HepG2 (cell line): ENCODE data around the gene AKT3. TPM values are rescaled to one million over a fixed set of nuclear protein-coding genes. Genes with fewer than 3 reads are reported as not detected.

Experiments used
- ATAC-seq: fragments of 200-7000 bp; cut with Tn5 transposase; 3 replicates; pipeline ENCODE4 v1.9.1; 2020; ENCODE audit warnings: mild to moderate bottlenecking, moderate library complexity
- BruUV-seq: library from RNA; stranded (reverse); fragments of 400-500 nt; replicated peaks from 2 replicates; lab custom pipeline; 2021; lab: Mats Ljungman, UMichigan
- CTCF ChIA-PET: fragments of 300-600 bp; formaldehyde crosslinking; extraction: SDS; loops from one replicate; lab custom pipeline; 2021; ENCODE audit warnings: low total read pairs, inconsistent platforms, low intra/inter-chr PET ratio; lab: Yijun Ruan, JAX
- POLR2A ChIA-PET: fragments of 350-600 bp; sonication (Branson Sonifier 250); formaldehyde crosslinking; loops from one replicate; lab custom pipeline; 2020; ENCODE audit warnings: antibody characterized with exemption, inconsistent platforms; lab: Yijun Ruan, JAX
- DNase-seq: peaks from one replicate; pipeline ENCODE4 v3.0.0-alpha.2; 2015; ENCODE audit warnings: low spot score
- FAIRE-seq: peaks from 3 replicates; lab custom pipeline; 2011; peaks lifted over from hg19 to GRCh38; lab: Jason Lieb, UNC
- H2AFZ ChIP-seq: one replicate; pipeline ENCODE4 v1.6.1; 2011; ENCODE audit warnings: low read length, inconsistent platforms
- H3K27ac ChIP-seq: fragments of 300-600 bp; 3 replicates; pipeline ENCODE4 v1.8.0; 2011; ENCODE audit warnings: mixed run types, mild to moderate bottlenecking, mixed read lengths, low read length, inconsistent platforms; ENCODE audit not compliant: insufficient read depth; ENCODE audit errors: extremely low read length
- H3K27me3 ChIP-seq, 2 experiments: fragments of 200-600 bp in 1 of 2; 2 replicates in 1 of 2; 3 replicates in 1 of 2; pipeline versions ENCODE4 v1.6.0 to v1.8.0; 2011; ENCODE audit warnings: low read length in 2 of 2, mild to moderate bottlenecking in 2 of 2, moderate library complexity in 2 of 2, inconsistent platforms in 1 of 2; ENCODE audit not compliant: insufficient read depth in 2 of 2, control insufficient read depth in 1 of 2
- H3K36me3 ChIP-seq, 2 experiments: fragments of 200-600 bp in 1 of 2; replicated peaks in 1 of 2; 2 replicates in 1 of 2; 3 replicates in 1 of 2; pipeline versions ENCODE4 v1.5.1 to v1.8.0; 2011; ENCODE audit warnings: low read length in 2 of 2, inconsistent platforms in 1 of 2; ENCODE audit not compliant: insufficient read depth in 2 of 2, control insufficient read depth in 1 of 2
- H3K4me1 ChIP-seq: 2 replicates; pipeline ENCODE4 v1.5.1; 2012; ENCODE audit warnings: low read length, inconsistent platforms; ENCODE audit not compliant: insufficient read depth
- H3K4me2 ChIP-seq: 2 replicates; pipeline ENCODE4 v1.6.0; 2011; ENCODE audit warnings: low read depth, low read length, inconsistent platforms
- H3K4me3 ChIP-seq, 3 experiments: fragments of 200-600 bp in 1 of 3; sonication (generic), shearing (Covaris generic) in 1 of 3; replicated peaks in 1 of 3; 2 replicates each; pipeline ENCODE4 v1.5.1; 2011 to 2016; ENCODE audit warnings: low read length in 3 of 3, inconsistent platforms in 2 of 3, low read depth in 2 of 3, mild to moderate bottlenecking in 2 of 3, control low read depth in 1 of 3, mixed read lengths in 1 of 3; ENCODE audit not compliant: insufficient read depth in 1 of 3
- H3K79me2 ChIP-seq: one replicate; pipeline ENCODE4 v1.6.1; 2011; ENCODE audit warnings: low read length, inconsistent platforms; ENCODE audit not compliant: insufficient read depth
- H3K9ac ChIP-seq: 2 replicates; pipeline ENCODE4 v1.6.0; 2011; ENCODE audit warnings: mild to moderate bottlenecking, low read depth, low read length, inconsistent platforms; ENCODE audit not compliant: insufficient read depth
- H3K9me3 ChIP-seq: 2 replicates; pipeline ENCODE4 v1.5.1; 2012; ENCODE audit warnings: mild to moderate bottlenecking, low read length
- H4K20me1 ChIP-seq: 2 replicates; pipeline ENCODE4 v1.6.0; 2011; ENCODE audit warnings: inconsistent platforms, mild to moderate bottlenecking, low read length, moderate library complexity; ENCODE audit not compliant: insufficient read depth
- ATF7-NPFF ChIP-seq: sonication (generic); formaldehyde crosslinking; IDR thresholded peaks from 2 replicates; pipeline ENCODE4 v1.8.1; 2023; ENCODE audit warnings: mild to moderate bottlenecking, low read depth, missing genetic modification reagents, moderate library complexity
- CTCF ChIP-seq: sonication (generic); formaldehyde crosslinking; IDR thresholded peaks from 2 replicates; pipeline ENCODE4 v1.5.0; 2020; ENCODE audit warnings: mild to moderate bottlenecking, missing genetic modification reagents, moderate library complexity
- NFYC ChIP-seq: IDR thresholded peaks from 2 replicates; pipeline ENCODE4 v1.6.1; 2016; ENCODE audit warnings: missing genetic modification reagents, missing compliant biosample characterization
- ZNF280B ChIP-seq: sonication (generic); formaldehyde crosslinking; IDR thresholded peaks from 2 replicates; pipeline ENCODE4 v1.5.0; 2020; ENCODE audit warnings: missing genetic modification reagents, mild to moderate bottlenecking, borderline replicate concordance
- ZNF678 ChIP-seq: sonication (generic); formaldehyde crosslinking; IDR thresholded peaks from 2 replicates; pipeline ENCODE4 v1.4.0; 2020; ENCODE audit warnings: mild to moderate bottlenecking, missing genetic modification reagents
- ZNF883 ChIP-seq: sonication (generic); formaldehyde crosslinking; IDR thresholded peaks from 2 replicates; pipeline ENCODE4 v1.5.1; 2020; ENCODE audit warnings: mild to moderate bottlenecking, missing genetic modification reagents; ENCODE audit errors: not compliant biosample characterization
- WGBS: methylation state at CpG from one replicate; pipeline ENCODE4 v1.1.6; 2017; ENCODE audit warnings: low lambda C conversion rate; 5-methylcytosine and 5-hydroxymethylcytosine counted together
- in situ Hi-C: cut with HindIII; loops from 2 replicates; pipeline ENCODE4 v1.10.0; 2017; ENCODE audit warnings: low pct_unique_long_range_greater_than_20kb; ENCODE audit not compliant: extremely low pct_ligation_motif_present
- intact Hi-C: fragments of 100-400 bp; cut with micrococcal nuclease; formaldehyde crosslinking; loops from one replicate; pipeline ENCODE4 v1.10.0; 2022; ENCODE audit not compliant: unreplicated experiment
- polyA plus RNA-seq, 8 experiments: library from polyadenylated mRNA; depleted of rRNA in 3 of 8; stranded (reverse) in 7 of 8; unstranded in 1 of 8; fragments of >200 nt; fragmentation: Illumina TruSeq in 4 of 8; extraction: Trizol in 4 of 8; gene quantifications; 2 replicates each; pipeline versions ENCODE4 v1.2.1 to v1.2.3, GENCODE V29; 2011 to 2016; ENCODE audit warnings: low read depth in 4 of 8, missing spikeins in 1 of 8, mixed read lengths in 1 of 8; ENCODE audit not compliant: insufficient read depth in 1 of 8
- total RNA-seq, 5 experiments: library from RNA; depleted of rRNA; stranded (reverse); fragments of >200 nt; fragmentation: Illumina TruSeq; extraction: Trizol; gene quantifications; 2 replicates each; pipeline ENCODE4 v1.2.3, GENCODE V29; 2016; ENCODE audit warnings: low read depth in 1 of 5
- TF ChIP-seq, protein P1 (sequence below): sonication (generic); formaldehyde crosslinking; IDR thresholded peaks from 2 replicates; pipeline ENCODE4 v1.4.0; 2020; ENCODE audit warnings: missing genetic modification reagents; ENCODE audit errors: not compliant biosample characterization

Gene AKT3
- total and polyA plus RNA-seq, 2 of the 13 experiments (the other 11 are each of a cell fraction or from before 2014, with no cell fraction given) = 0.07 TPM

- Histone ChIP-seq H3K4me3 (no peak overlapping the region), H3K9me3 (no peaks in the 10 kb centered on the region), H3K9ac (no peak overlapping the region), H3K4me2 (no peak overlapping the region), H3K79me2 (no peaks in the 10 kb centered on the region), H3K27ac (no peak overlapping the region), H4K20me1 (no peaks in the 10 kb centered on the region), H3K36me3 (no peaks in the 10 kb centered on the region), H3K4me1 (no peaks in the 10 kb centered on the region), H3K27me3 (no peaks in the 10 kb centered on the region), H2AFZ (no peak overlapping the region)
- BruUV-seq = no TSS peak
- TF ChIP-seq ATF7-NPFF (CRISPR knock-in tag) = no peak
- TF ChIP-seq, protein P1, sequence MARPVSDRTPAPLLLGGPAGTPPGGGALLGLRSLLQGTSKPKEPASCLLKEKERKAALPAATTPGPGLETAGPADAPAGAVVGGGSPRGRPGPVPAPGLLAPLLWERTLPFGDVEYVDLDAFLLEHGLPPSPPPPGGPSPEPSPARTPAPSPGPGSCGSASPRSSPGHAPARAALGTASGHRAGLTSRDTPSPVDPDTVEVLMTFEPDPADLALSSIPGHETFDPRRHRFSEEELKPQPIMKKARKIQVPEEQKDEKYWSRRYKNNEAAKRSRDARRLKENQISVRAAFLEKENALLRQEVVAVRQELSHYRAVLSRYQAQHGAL (CRISPR knock-in tag) = no peak
- TF ChIP-seq NFYC = 0 out of 2 replicates have a peak, but pooled peaks have one; percentile 18
- TF ChIP-seq CTCF (CRISPR knock-in tag) = no peak
- no peak for TF ChIP-seq ZNF280B (CRISPR knock-in tag)
- TF ChIP-seq ZNF883 (CRISPR knock-in tag) = no peak
- TF ChIP-seq ZNF678 (CRISPR knock-in tag) = no peak
- ATAC-seq (no peak), DNase-seq (no peak), FAIRE-seq (no peak)
- CTCF ChIA-PET = no interaction called here
- intact Hi-C loops (no loop called here), in situ Hi-C loops (no loop called here)
- WGBS = 44% methylated on average over 3 of the region's 3 CpGs
- POLR2A ChIA-PET = no interaction called here
Observed at GRCh38 chr1:243729956-243730355, 120.1 kb downstream of the AKT3 start.
